Kidney capillary endothelial cell (primary cell): ENCODE data around the gene RTBDN.

Experiments
- DNase-seq: peaks from one replicate; pipeline ENCODE4 v3.0.0-alpha.2; 2018; ENCODE audit warnings: low spot score

The RTBDN gene

DNA sequence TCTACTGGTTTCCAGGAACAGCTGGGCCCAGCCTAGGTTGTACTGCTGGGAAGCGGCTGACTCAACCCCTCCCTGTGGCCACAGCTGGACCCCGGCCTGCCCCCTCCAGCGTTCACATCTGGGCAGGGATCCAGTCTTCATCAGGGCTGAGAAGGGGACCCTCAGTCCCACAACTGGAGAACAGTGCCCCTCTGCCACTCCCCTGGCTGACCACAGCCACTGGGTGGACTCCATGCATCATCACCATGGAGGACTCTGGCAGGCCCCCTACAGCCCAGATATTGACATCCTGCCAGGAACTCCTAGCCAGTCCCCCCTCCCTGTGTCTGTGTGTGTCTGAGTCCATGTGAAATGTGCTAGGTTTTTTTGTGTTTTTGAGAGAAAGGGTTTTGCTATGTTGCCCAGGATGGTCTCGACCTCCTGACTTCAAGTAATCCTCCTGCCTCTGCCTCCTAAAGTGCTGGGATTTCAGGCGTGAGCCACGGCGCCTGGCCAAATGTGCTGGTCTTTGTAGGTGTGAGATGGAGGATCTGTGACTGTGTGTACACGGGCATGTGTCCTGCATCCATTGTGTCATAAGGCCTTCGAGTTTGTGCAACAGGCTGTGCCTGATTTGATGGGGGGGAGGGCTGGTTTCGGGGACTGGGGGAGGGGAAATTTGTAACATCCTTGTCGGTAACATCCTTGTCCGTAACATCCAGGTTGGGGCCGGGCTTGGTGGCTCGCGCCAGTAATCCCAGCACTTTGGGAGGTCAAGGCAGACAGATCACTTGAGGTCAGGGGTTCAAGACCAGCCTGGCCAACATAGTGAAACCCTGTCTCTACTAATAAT is 55.0 kb downstream of the RTBDN start:
- peak; percentile 61 for DNase-seq

DNA sequence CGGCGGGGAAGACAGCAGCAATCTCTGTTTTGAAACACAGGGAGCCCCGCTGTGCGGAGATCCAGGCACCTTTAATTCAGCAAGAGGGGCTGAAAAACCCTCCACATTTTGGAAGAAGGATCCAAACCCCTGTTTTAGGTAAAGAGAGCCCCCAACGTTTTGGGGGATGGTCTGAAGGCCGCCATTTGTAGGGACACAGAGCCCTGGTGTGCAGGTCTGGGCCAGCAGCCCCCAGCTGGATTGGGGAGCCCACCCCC is 55.5 kb downstream of the RTBDN start:
- DNase-seq = no peak

DNA sequence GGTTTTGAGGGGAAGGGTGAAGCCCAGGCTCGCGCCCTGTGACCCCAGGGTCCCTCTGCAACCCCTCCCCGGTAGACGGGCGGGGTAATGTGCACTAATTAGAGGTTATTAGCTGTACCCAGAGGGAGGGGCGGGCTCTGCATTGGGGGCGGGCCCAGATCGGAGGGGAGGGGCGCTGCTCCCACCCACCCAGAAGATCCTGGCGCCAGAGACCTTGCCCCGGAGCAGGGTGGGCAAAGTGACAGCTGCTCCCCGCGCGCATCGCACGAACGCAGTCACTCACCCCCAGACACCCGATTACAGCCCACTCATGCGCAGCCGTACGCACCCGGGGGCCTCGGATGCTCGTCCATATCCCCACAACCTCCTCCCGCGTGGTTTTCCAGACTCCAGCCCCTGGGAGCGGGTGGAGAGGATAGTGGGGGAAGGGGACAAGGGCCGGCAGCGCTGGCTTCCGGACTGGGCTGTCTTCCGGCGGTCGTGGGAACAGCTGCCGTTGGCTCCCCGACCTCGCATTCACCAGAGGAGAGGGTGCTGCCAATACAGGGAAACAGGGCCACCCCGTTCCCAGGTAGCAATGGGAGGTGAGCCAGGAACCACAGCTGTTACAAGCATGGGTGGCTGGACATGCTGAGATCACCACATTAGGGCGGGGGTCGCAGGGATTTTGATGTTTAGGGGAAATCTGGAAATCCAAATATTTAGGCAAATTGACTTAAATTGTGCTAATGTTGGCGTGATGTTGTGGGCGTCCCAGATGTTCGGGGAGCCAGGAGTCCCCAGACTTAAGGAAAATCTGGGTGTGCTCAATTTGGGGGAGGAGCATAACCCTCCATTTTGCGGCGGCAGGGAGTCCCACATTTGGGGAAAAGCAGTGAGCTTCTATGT is 56.1 kb downstream of the RTBDN start:
- peak; percentile 73 for DNase-seq

DNA sequence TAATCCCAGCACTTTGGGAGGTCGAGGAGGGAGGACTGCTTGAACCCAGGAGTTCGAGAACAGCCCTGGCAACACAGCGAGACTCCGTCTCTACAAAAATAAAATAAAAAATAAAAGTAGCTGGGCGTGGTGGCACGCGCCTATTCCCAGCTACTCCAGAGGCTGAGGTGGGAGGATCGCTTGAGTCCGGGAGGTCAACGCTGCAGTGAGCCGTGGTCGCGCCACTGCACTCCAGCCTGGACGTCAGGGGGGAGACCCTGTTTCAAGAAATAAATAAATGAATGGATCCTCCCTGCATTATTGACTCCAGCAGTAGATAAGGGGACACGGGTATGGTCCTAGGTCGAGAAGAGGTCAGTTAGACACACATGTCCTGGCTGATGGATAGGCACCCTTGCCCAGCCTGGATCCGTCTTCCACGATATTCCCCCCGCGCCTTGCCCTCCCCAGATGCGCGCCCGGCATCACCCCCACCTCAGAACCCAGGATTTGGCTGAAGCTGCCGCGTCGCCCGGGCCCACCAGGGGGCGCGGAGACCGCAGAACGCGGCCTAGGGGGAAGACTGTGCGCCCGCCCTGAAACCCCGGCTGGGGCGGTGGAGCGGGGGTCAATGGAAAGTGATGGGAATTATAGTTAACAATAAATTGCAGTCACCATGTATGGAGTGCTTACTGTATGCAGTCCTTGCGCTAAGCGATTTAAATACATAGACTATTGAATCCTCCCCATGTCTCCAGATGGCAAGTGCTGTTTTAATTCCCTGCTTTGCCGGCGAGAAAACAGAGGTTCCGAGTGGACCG is 57.0 kb downstream of the RTBDN start:
- peak; percentile 76 for DNase-seq
